Measurements from ENCODE around the gene ATM.

ATM gene

DNA sequence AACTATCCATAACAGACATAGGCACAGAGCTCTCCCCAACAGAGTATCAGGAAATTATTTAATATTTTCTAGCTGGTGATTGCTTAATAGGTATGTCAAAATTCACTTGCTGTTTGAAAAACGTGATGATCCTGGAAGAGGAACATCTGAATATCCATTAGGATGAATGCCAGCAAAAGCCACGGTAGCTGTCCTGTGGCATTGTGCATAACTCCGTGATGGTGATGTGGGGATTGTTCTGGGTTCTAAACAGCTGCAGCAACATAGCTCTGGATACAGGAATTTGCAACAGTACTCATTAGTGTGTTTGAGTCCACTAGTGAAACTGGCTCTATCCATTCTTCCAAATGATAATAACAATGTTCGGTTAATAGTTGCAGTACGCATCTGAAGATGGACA lies 165.7 kb downstream of the ATM start (continued):
- TF ChIP-seq ZNF112 (tag by site-specific recombination; IDR thresholded peaks at IDR 0.05) (no peak), TRIM28 (IDR thresholded peaks at IDR 0.05; ENCODE audit: borderline replicate concordance, low read length) (no peak), ZNF501 (tag by site-specific recombination; IDR thresholded peaks at IDR 0.05) (no peak)
- TF ChIP-seq, protein P1, sequence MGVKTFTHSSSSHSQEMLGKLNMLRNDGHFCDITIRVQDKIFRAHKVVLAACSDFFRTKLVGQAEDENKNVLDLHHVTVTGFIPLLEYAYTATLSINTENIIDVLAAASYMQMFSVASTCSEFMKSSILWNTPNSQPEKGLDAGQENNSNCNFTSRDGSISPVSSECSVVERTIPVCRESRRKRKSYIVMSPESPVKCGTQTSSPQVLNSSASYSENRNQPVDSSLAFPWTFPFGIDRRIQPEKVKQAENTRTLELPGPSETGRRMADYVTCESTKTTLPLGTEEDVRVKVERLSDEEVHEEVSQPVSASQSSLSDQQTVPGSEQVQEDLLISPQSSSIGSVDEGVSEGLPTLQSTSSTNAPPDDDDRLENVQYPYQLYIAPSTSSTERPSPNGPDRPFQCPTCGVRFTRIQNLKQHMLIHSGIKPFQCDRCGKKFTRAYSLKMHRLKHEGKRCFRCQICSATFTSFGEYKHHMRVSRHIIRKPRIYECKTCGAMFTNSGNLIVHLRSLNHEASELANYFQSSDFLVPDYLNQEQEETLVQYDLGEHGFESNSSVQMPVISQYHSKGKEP (tag by site-specific recombination; IDR thresholded peaks at IDR 0.05): no peak
- TF ChIP-seq, protein P2, sequence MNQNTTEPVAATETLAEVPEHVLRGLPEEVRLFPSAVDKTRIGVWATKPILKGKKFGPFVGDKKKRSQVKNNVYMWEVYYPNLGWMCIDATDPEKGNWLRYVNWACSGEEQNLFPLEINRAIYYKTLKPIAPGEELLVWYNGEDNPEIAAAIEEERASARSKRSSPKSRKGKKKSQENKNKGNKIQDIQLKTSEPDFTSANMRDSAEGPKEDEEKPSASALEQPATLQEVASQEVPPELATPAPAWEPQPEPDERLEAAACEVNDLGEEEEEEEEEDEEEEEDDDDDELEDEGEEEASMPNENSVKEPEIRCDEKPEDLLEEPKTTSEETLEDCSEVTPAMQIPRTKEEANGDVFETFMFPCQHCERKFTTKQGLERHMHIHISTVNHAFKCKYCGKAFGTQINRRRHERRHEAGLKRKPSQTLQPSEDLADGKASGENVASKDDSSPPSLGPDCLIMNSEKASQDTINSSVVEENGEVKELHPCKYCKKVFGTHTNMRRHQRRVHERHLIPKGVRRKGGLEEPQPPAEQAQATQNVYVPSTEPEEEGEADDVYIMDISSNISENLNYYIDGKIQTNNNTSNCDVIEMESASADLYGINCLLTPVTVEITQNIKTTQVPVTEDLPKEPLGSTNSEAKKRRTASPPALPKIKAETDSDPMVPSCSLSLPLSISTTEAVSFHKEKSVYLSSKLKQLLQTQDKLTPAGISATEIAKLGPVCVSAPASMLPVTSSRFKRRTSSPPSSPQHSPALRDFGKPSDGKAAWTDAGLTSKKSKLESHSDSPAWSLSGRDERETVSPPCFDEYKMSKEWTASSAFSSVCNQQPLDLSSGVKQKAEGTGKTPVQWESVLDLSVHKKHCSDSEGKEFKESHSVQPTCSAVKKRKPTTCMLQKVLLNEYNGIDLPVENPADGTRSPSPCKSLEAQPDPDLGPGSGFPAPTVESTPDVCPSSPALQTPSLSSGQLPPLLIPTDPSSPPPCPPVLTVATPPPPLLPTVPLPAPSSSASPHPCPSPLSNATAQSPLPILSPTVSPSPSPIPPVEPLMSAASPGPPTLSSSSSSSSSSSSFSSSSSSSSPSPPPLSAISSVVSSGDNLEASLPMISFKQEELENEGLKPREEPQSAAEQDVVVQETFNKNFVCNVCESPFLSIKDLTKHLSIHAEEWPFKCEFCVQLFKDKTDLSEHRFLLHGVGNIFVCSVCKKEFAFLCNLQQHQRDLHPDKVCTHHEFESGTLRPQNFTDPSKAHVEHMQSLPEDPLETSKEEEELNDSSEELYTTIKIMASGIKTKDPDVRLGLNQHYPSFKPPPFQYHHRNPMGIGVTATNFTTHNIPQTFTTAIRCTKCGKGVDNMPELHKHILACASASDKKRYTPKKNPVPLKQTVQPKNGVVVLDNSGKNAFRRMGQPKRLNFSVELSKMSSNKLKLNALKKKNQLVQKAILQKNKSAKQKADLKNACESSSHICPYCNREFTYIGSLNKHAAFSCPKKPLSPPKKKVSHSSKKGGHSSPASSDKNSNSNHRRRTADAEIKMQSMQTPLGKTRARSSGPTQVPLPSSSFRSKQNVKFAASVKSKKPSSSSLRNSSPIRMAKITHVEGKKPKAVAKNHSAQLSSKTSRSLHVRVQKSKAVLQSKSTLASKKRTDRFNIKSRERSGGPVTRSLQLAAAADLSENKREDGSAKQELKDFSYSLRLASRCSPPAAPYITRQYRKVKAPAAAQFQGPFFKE (tag by site-specific recombination; IDR thresholded peaks at IDR 0.05; ENCODE audit: borderline replicate concordance): no peak

DNA sequence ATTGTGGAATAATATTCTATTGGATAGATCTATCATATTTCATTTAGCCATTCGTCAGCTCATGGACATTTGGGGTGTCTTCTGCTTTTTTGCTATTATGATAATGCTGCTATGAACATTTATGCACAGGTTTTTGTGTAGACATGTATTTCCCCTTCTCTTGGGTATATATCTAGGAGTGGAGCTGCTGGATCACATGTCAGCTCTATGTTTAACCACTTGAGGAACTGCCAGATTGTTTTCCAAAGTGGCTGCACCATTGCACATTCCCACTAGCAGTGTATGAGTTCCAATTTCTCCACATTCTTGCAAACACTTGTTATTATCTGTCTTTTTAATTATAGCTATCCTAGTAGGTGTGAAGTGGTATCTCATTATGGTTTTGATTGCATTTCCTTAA lies 169.5 kb downstream of the ATM start:
- POLR2A ChIA-PET: no interaction called here

DNA sequence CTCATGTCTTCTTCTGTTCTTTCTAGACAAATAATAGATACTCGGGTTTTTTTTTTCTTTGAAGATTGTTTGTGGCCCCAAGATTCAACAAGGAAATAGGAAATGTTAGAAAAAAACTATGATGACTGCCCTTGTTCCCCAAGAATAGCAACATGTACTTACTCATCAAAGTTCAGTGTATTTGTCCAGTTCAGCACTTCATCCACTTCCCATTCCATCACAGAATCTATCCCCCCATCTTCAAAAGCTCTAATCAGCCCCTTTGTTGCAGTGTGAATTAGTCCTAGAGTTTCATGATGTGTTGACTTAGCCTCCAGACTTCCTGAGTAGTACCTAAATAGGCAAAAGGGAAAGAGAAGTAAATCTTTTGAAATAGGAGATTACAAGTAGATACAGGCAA lies 170.2 kb downstream of the ATM start:
- CTCF ChIA-PET: interaction anchor here (0.8 kb wide), 1 partner anchor 25 kb away, joined by 5 read pairs; no protein-coding TSS in a partner anchor
- POLR2A ChIA-PET: no interaction called here
- Histone ChIP-seq H3K4me3 (ENCODE audit: low read depth, low read length) (no peak overlapping the region), H3K4me1 (ENCODE audit: control insufficient read depth, insufficient read depth, low read length) (no peaks in the 10 kb centered on the region), H3K27ac (ENCODE audit: extremely low read depth, low read depth, low read length) (no peak overlapping the region), H3K36me3 (ENCODE audit: control insufficient read depth in 2 of 2, insufficient read depth in 1 of 2, low read length in 2 of 2) (no peaks in the 10 kb centered on the region), H3K9me3 (ENCODE audit: control insufficient read depth, insufficient read depth, low read depth, low read length) (no peaks in the 10 kb centered on the region)
- TF ChIP-seq YY2 (tag by site-specific recombination; IDR thresholded peaks at IDR 0.05) (no peak), ZNF112 (tag by site-specific recombination; IDR thresholded peaks at IDR 0.05) (no peak), ZNF530 (tag by site-specific recombination; IDR thresholded peaks at IDR 0.05; ENCODE audit: low read depth) (no peak), ZNF214 (tag by site-specific recombination; IDR thresholded peaks at IDR 0.05; ENCODE audit: borderline replicate concordance) (no peak), ZNF266 (tag by site-specific recombination; IDR thresholded peaks at IDR 0.05; ENCODE audit: low read depth) (no peak), ZFHX2 (tag by site-specific recombination; conservative IDR thresholded peaks at IDR 0.05) (no peak), ZNF404 (tag by site-specific recombination; IDR thresholded peaks at IDR 0.05) (no peak), SP2 (tag by site-specific recombination; IDR thresholded peaks at IDR 0.05) (no peak)
- TF ChIP-seq, protein P3, sequence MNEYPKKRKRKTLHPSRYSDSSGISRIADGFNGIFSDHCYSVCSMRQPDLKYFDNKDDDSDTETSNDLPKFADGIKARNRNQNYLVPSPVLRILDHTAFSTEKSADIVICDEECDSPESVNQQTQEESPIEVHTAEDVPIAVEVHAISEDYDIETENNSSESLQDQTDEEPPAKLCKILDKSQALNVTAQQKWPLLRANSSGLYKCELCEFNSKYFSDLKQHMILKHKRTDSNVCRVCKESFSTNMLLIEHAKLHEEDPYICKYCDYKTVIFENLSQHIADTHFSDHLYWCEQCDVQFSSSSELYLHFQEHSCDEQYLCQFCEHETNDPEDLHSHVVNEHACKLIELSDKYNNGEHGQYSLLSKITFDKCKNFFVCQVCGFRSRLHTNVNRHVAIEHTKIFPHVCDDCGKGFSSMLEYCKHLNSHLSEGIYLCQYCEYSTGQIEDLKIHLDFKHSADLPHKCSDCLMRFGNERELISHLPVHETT (tag by site-specific recombination; IDR thresholded peaks at IDR 0.05): no peak

More for the DNA sequence above, 169.5 kb downstream of the ATM start:
- Histone ChIP-seq H3K4me3 (ENCODE audit: low read depth, low read length) (no peak overlapping the region), H3K27ac (ENCODE audit: extremely low read depth, low read depth, low read length) (no peak overlapping the region), H3K9me3 (ENCODE audit: control insufficient read depth, insufficient read depth, low read depth, low read length) (no peaks in the 10 kb centered on the region), H3K36me3 (ENCODE audit: control insufficient read depth in 2 of 2, insufficient read depth in 1 of 2, low read length in 2 of 2) (no peaks in the 10 kb centered on the region), H3K4me1 (ENCODE audit: control insufficient read depth, insufficient read depth, low read length) (no peaks in the 10 kb centered on the region)
- CTCF ChIA-PET: interaction anchor here (0.8 kb wide), 1 partner anchor 24 kb away, joined by 5 read pairs; no protein-coding TSS in a partner anchor
- TF ChIP-seq ZBTB1 (tag by site-specific recombination; IDR thresholded peaks at IDR 0.05) (no peak), ZNF211 (tag by site-specific recombination; IDR thresholded peaks at IDR 0.05; ENCODE audit: low read depth) (no peak), TRIM28 (IDR thresholded peaks at IDR 0.05; ENCODE audit: borderline replicate concordance, low read length) (no peak), GLIS1 (tag by site-specific recombination; IDR thresholded peaks at IDR 0.05) (no peak), ZNF112 (tag by site-specific recombination; IDR thresholded peaks at IDR 0.05) (no peak)
- TF ChIP-seq, protein P4, sequence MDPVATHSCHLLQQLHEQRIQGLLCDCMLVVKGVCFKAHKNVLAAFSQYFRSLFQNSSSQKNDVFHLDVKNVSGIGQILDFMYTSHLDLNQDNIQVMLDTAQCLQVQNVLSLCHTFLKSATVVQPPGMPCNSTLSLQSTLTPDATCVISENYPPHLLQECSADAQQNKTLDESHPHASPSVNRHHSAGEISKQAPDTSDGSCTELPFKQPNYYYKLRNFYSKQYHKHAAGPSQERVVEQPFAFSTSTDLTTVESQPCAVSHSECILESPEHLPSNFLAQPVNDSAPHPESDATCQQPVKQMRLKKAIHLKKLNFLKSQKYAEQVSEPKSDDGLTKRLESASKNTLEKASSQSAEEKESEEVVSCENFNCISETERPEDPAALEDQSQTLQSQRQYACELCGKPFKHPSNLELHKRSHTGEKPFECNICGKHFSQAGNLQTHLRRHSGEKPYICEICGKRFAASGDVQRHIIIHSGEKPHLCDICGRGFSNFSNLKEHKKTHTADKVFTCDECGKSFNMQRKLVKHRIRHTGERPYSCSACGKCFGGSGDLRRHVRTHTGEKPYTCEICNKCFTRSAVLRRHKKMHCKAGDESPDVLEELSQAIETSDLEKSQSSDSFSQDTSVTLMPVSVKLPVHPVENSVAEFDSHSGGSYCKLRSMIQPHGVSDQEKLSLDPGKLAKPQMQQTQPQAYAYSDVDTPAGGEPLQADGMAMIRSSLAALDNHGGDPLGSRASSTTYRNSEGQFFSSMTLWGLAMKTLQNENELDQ (tag by site-specific recombination; IDR thresholded peaks at IDR 0.05; ENCODE audit: low read depth): no peak
- TF ChIP-seq, protein P5, sequence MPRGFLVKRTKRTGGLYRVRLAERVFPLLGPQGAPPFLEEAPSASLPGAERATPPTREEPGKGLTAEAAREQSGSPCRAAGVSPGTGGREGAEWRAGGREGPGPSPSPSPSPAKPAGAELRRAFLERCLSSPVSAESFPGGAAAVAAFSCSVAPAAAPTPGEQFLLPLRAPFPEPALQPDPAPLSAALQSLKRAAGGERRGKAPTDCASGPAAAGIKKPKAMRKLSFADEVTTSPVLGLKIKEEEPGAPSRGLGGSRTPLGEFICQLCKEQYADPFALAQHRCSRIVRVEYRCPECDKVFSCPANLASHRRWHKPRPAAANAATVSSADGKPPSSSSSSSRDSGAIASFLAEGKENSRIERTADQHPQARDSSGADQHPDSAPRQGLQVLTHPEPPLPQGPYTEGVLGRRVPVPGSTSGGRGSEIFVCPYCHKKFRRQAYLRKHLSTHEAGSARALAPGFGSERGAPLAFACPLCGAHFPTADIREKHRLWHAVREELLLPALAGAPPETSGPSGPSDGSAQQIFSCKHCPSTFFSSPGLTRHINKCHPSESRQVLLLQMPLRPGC (tag by site-specific recombination; IDR thresholded peaks at IDR 0.05): no peak
